IMR-90 (cell line): ENCODE data around the gene PTGS2. TPM values are rescaled to one million over a fixed set of nuclear protein-coding genes. Genes with fewer than 3 reads are reported as not detected.

ENCODE experiments used
- ATAC-seq: fragments of 200-7000 bp; cut with Tn5 transposase; 2 replicates; pipeline ENCODE4 v1.9.1; 2020; ENCODE audit warnings: low read depth, mild to moderate bottlenecking, moderate library complexity
- BruUV-seq: library from RNA; stranded (reverse); fragments of 400-500 nt; replicated peaks from 2 replicates; lab custom pipeline; 2021; lab: Mats Ljungman, UMichigan
- CTCF ChIA-PET: fragments of 300-600 bp; formaldehyde crosslinking; extraction: SDS; loops from one replicate; lab custom pipeline; 2021; ENCODE audit warnings: antibody characterized with exemption; lab: Yijun Ruan, JAX
- POLR2A ChIA-PET: fragments of 300-600 bp; sonication (Branson Sonifier 250); formaldehyde crosslinking; loops from one replicate; lab custom pipeline; 2022; ENCODE audit warnings: antibody characterized with exemption; ENCODE audit not compliant: unreplicated experiment; lab: Charles Lee
- DNase-seq: peaks from one replicate; pipeline ENCODE4 v3.0.0; 2013
- H2AFZ ChIP-seq: replicated peaks from 2 replicates; pipeline ENCODE3; 2013; ENCODE audit warnings: low read length, mild to moderate bottlenecking; ENCODE audit not compliant: poor library complexity
- H2AK5ac ChIP-seq: 2 replicates; pipeline ENCODE4 v1.6.1; 2013; ENCODE audit warnings: low read depth, low read length, inconsistent platforms
- H2AK9ac ChIP-seq: replicated peaks from 2 replicates; pipeline ENCODE3; 2013; ENCODE audit warnings: mild to moderate bottlenecking, low read depth, low read length, moderate library complexity; ENCODE audit not compliant: poor library complexity
- H2BK120ac ChIP-seq: 2 replicates; pipeline ENCODE4 v1.6.1; 2013; ENCODE audit warnings: low read depth, low read length, inconsistent platforms
- H2BK15ac ChIP-seq: 3 replicates; pipeline ENCODE4 v1.6.1; 2013; ENCODE audit warnings: low read depth, low read length, inconsistent platforms
- H2BK20ac ChIP-seq: 2 replicates; pipeline ENCODE4 v1.6.1; 2013; ENCODE audit warnings: low read depth, mild to moderate bottlenecking, inconsistent platforms, low read length, moderate library complexity
- H2BK5ac ChIP-seq: 2 replicates; pipeline ENCODE4 v1.6.1; 2013; ENCODE audit warnings: mild to moderate bottlenecking, low read depth, low read length, inconsistent platforms; ENCODE audit not compliant: poor library complexity, severe bottlenecking
- H3K14ac ChIP-seq: replicated peaks from 2 replicates; pipeline ENCODE4 v1.6.1; 2013; ENCODE audit warnings: low read depth, low read length, inconsistent platforms
- H3K18ac ChIP-seq: 2 replicates; pipeline ENCODE4 v1.6.1; 2013; ENCODE audit warnings: low read depth, low read length, control low read depth
- H3K23ac ChIP-seq: 2 replicates; pipeline ENCODE4 v1.6.1; 2013; ENCODE audit warnings: low read depth, low read length, inconsistent platforms
- H3K27ac ChIP-seq: 2 replicates; pipeline ENCODE4 v1.5.1; 2013; ENCODE audit warnings: mild to moderate bottlenecking, control low read depth, low read length; ENCODE audit not compliant: insufficient read depth
- H3K27me3 ChIP-seq: 2 replicates; pipeline ENCODE4 v1.6.1; 2013; ENCODE audit warnings: low read length; ENCODE audit not compliant: control insufficient read depth, insufficient read depth
- H3K36me3 ChIP-seq: 2 replicates; pipeline ENCODE4 v1.6.1; 2013; ENCODE audit warnings: low read length, mixed read lengths; ENCODE audit not compliant: control insufficient read depth, insufficient read depth
- H3K4ac ChIP-seq: 2 replicates; pipeline ENCODE4 v1.6.1; 2013; ENCODE audit warnings: low read depth, low read length, inconsistent platforms
- H3K4me1 ChIP-seq: 2 replicates; pipeline ENCODE4 v1.6.1; 2013; ENCODE audit warnings: low read length, mixed read lengths; ENCODE audit not compliant: control insufficient read depth, insufficient read depth
- H3K4me2 ChIP-seq: 2 replicates; pipeline ENCODE4 v1.6.1; 2013; ENCODE audit warnings: low read depth, mild to moderate bottlenecking, control low read depth, low read length, moderate library complexity
- H3K4me3 ChIP-seq: 2 replicates; pipeline ENCODE4 v1.5.1; 2013; ENCODE audit warnings: low read depth, mild to moderate bottlenecking, control low read depth, low read length, moderate library complexity; ENCODE audit not compliant: insufficient read depth
- H3K56ac ChIP-seq: 2 replicates; pipeline ENCODE4 v1.6.1; 2013; ENCODE audit warnings: low read length, inconsistent platforms; ENCODE audit not compliant: insufficient read depth; ENCODE audit errors: extremely low read depth
- H3K79me1 ChIP-seq, 2 experiments: 2 replicates each; pipeline ENCODE4 v1.6.1; 2013; ENCODE audit warnings: low read length in 2 of 2, inconsistent platforms in 1 of 2, low read depth in 1 of 2
- H3K9ac ChIP-seq: 2 replicates; pipeline ENCODE4 v1.6.1; 2013; ENCODE audit warnings: low read depth, low read length, control low read depth
- H3K9me1 ChIP-seq: 2 replicates; pipeline ENCODE4 v1.6.1; 2013; ENCODE audit warnings: low read length, inconsistent platforms; ENCODE audit not compliant: insufficient read depth
- H3K9me3 ChIP-seq: 2 replicates; pipeline ENCODE4 v1.6.1; 2013; ENCODE audit warnings: low read length; ENCODE audit not compliant: control insufficient read depth, insufficient read depth
- H4K20me1 ChIP-seq: 2 replicates; pipeline ENCODE4 v1.6.1; 2013; ENCODE audit warnings: low read length, inconsistent platforms; ENCODE audit not compliant: insufficient read depth
- H4K5ac ChIP-seq: 2 replicates; pipeline ENCODE4 v1.6.1; 2013; ENCODE audit warnings: mild to moderate bottlenecking, low read depth, low read length, control low read depth
- H4K8ac ChIP-seq, 2 experiments: 2 replicates each; pipeline ENCODE4 v1.6.1; 2013; ENCODE audit warnings: low read depth in 2 of 2, low read length in 2 of 2, control low read depth in 1 of 2, inconsistent platforms in 1 of 2
- H4K91ac ChIP-seq: 2 replicates; pipeline ENCODE4 v1.6.1; 2013; ENCODE audit warnings: low read depth, low read length, inconsistent platforms; ENCODE audit not compliant: insufficient read depth
- BHLHE40 ChIP-seq: fragments of 150-350 bp; IDR thresholded peaks from 2 replicates; pipeline ENCODE4 v1.6.1; 2016; ENCODE audit warnings: mild to moderate bottlenecking, low read depth, low read length
- CEBPB ChIP-seq: IDR thresholded peaks from 2 replicates; pipeline ENCODE4 v1.6.1; 2012; ENCODE audit warnings: low read depth, low read length, improper control_type of control experiment
- CHD1 ChIP-seq: IDR thresholded peaks from 2 replicates; pipeline ENCODE4 v1.6.1; 2012; ENCODE audit warnings: low read depth, low read length, improper control_type of control experiment
- FOS ChIP-seq: fragments of 150-350 bp; IDR thresholded peaks from 2 replicates; pipeline ENCODE4 v1.6.1; 2016; ENCODE audit warnings: low read depth, low read length
- MAFK ChIP-seq: IDR thresholded peaks from 2 replicates; pipeline ENCODE4 v1.6.1; 2012; ENCODE audit warnings: low read depth, low read length, improper control_type of control experiment
- MAZ ChIP-seq: IDR thresholded peaks from 2 replicates; pipeline ENCODE4 v1.6.1; 2012; ENCODE audit warnings: low read depth, mild to moderate bottlenecking, low read length, improper control_type of control experiment, moderate library complexity, borderline replicate concordance
- MXI1 ChIP-seq: IDR thresholded peaks from 2 replicates; pipeline ENCODE4 v1.6.1; 2012; ENCODE audit warnings: low read depth, mild to moderate bottlenecking, low read length, moderate library complexity, borderline replicate concordance
- NFE2L2 ChIP-seq: fragments of 150-350 bp; IDR thresholded peaks from 2 replicates; pipeline ENCODE4 v1.6.1; 2016; ENCODE audit warnings: low read depth, mild to moderate bottlenecking, low read length
- POLR2A ChIP-seq: IDR thresholded peaks from 2 replicates; pipeline ENCODE4 v1.6.1; 2012; ENCODE audit warnings: mild to moderate bottlenecking, low read depth, low read length
- RAD21 ChIP-seq: IDR thresholded peaks from 2 replicates; pipeline ENCODE4 v1.6.1; 2012; ENCODE audit warnings: low read length, improper control_type of control experiment
- RCOR1 ChIP-seq: IDR thresholded peaks from 2 replicates; pipeline ENCODE4 v1.6.1; 2012; ENCODE audit warnings: mild to moderate bottlenecking, low read length, improper control_type of control experiment; ENCODE audit not compliant: insufficient replicate concordance
- RFX5 ChIP-seq: IDR thresholded peaks from 2 replicates; pipeline ENCODE4 v1.8.0; 2012; ENCODE audit warnings: low read depth, mild to moderate bottlenecking, low read length, moderate library complexity
- SMC3 ChIP-seq: fragments of 150-350 bp; IDR thresholded peaks from 2 replicates; pipeline ENCODE4 v1.6.1; 2016; ENCODE audit warnings: low read depth, mild to moderate bottlenecking, antibody characterized with exemption, low read length, moderate library complexity
- WGBS, 2 experiments: methylation state at CpG; one replicate each; pipeline versions ENCODE4 v1.1.5 to v1.1.7; 2013; ENCODE audit warnings: missing lambda C conversion rate in 2 of 2; ENCODE audit not compliant: insufficient read length in 1 of 2; ENCODE audit errors: extremely low coverage in 2 of 2; 5-methylcytosine and 5-hydroxymethylcytosine counted together
- dilution Hi-C: fragments of 300-500 bp; cut with HindIII; formaldehyde crosslinking; loops from one replicate; pipeline ENCODE4 v1.14.3; 2018; ENCODE audit warnings: low sequenced_read_pairs; ENCODE audit not compliant: unreplicated experiment
- in situ Hi-C: fragments of 300-500 bp; cut with MboI; formaldehyde crosslinking; loops from 3 replicates; pipeline ENCODE4 v1.14.3; 2019; ENCODE audit warnings: low sequenced_read_pairs, inconsistent platforms, mixed read lengths
- intact Hi-C: fragments of 100-400 bp; cut with micrococcal nuclease; formaldehyde crosslinking; loops from 2 replicates; pipeline ENCODE4 v1.10.0; 2022
- polyA plus RNA-seq, 3 experiments: library from polyadenylated mRNA; depleted of rRNA; stranded (reverse); fragments of >200 nt; gene quantifications; 2 replicates each; pipeline ENCODE4 v1.2.3, GENCODE V29; 2012; ENCODE audit warnings: low replicate concordance in 1 of 3
- total RNA-seq: library from RNA; depleted of rRNA; stranded (reverse); fragments of >200 nt; gene quantifications from 2 replicates; pipeline ENCODE4 v1.2.3, GENCODE V29; 2012
- TF ChIP-seq, protein P1 (sequence below): fragments of 150-350 bp; IDR thresholded peaks from 2 replicates; pipeline ENCODE4 v1.6.1; 2017; ENCODE audit warnings: mild to moderate bottlenecking, antibody characterized with exemption, low read length, low read depth
- TF ChIP-seq, protein P2 (sequence below): conservative IDR thresholded peaks from 2 replicates; pipeline ENCODE4 v1.5.1; 2012; ENCODE audit warnings: mild to moderate bottlenecking, low read depth, low read length, improper control_type of control experiment
- TF ChIP-seq, protein P3 (sequence below): fragments of 150-350 bp; IDR thresholded peaks from 2 replicates; pipeline ENCODE4 v1.6.1; 2016; ENCODE audit warnings: low read depth, mild to moderate bottlenecking, low read length, moderate library complexity, borderline replicate concordance

PTGS2 gene
- total and polyA plus RNA-seq, 2 of the 4 experiments (the other 2 are of a cell fraction), result 3.4 to 4.8 TPM

DNA sequence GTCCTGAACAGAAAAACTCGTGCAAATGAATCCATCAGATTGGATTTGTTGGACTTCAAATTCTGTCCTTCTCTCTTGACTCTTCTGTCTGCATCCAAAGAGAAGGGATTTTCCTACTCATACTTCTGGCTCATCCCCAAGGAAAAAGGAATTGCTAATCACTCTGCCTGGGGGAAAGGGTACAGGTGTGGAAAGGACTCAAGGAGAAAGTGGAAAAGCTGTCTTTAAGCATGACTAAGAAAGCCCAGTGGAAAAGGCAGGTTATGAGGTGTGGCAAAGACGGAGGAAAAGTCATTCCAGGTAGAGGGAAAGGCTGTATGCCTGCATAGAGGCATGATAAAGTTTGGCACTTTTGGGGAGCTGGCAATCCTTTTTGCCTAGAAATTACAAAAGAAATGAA is 43.4 kb downstream of the PTGS2 start:
- Histone ChIP-seq H3K56ac (no peak overlapping the region), H4K8ac (no peak overlapping the region), H3K4me1 (no peaks in the 10 kb centered on the region), H3K36me3 (no peaks in the 10 kb centered on the region), H2AK9ac (no peak overlapping the region), H2BK120ac (no peak overlapping the region), H3K18ac (no peak overlapping the region), H2AFZ (no peak overlapping the region), H2BK15ac (no peak overlapping the region), H3K14ac (no peak overlapping the region), H3K27ac (no peak overlapping the region), H3K23ac (no peak overlapping the region), H3K9ac (no peak overlapping the region), H4K5ac (no peak overlapping the region), H4K20me1 (no peaks in the 10 kb centered on the region), H4K91ac (no peak overlapping the region), H3K4me3 (no peak overlapping the region), H3K27me3 (no peaks in the 10 kb centered on the region), H3K4ac (no peak overlapping the region), H2BK20ac (no peak overlapping the region), H3K4me2 (no peak overlapping the region), H2AK5ac (no peak overlapping the region), H3K9me3 (no peaks in the 10 kb centered on the region), H2BK5ac (no peak overlapping the region), H3K9me1 (no peaks in the 10 kb centered on the region), H3K79me1 (no peaks in the 10 kb centered on the region)
- WGBS, 2 experiments, result 89% methylated on average over 1 of the region's 2 CpGs; no CpG with 5 or more reads in 1 of the 2 experiments
- dilution Hi-C loops (no loop called here), intact Hi-C loops (no loop called here), in situ Hi-C loops (no loop called here)
- ATAC-seq (no peak), DNase-seq (no peak)
- POLR2A ChIA-PET, result no interaction called here
- BruUV-seq, result no TSS peak
- CTCF ChIA-PET, result no interaction called here
- TF ChIP-seq, protein P1, sequence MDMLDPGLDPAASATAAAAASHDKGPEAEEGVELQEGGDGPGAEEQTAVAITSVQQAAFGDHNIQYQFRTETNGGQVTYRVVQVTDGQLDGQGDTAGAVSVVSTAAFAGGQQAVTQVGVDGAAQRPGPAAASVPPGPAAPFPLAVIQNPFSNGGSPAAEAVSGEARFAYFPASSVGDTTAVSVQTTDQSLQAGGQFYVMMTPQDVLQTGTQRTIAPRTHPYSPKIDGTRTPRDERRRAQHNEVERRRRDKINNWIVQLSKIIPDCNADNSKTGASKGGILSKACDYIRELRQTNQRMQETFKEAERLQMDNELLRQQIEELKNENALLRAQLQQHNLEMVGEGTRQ, result no peak
- TF ChIP-seq CHD1, result no peak
- TF ChIP-seq RCOR1, result no peak
- TF ChIP-seq, protein P2, sequence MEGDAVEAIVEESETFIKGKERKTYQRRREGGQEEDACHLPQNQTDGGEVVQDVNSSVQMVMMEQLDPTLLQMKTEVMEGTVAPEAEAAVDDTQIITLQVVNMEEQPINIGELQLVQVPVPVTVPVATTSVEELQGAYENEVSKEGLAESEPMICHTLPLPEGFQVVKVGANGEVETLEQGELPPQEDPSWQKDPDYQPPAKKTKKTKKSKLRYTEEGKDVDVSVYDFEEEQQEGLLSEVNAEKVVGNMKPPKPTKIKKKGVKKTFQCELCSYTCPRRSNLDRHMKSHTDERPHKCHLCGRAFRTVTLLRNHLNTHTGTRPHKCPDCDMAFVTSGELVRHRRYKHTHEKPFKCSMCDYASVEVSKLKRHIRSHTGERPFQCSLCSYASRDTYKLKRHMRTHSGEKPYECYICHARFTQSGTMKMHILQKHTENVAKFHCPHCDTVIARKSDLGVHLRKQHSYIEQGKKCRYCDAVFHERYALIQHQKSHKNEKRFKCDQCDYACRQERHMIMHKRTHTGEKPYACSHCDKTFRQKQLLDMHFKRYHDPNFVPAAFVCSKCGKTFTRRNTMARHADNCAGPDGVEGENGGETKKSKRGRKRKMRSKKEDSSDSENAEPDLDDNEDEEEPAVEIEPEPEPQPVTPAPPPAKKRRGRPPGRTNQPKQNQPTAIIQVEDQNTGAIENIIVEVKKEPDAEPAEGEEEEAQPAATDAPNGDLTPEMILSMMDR, result no peak
- TF ChIP-seq, protein P3, sequence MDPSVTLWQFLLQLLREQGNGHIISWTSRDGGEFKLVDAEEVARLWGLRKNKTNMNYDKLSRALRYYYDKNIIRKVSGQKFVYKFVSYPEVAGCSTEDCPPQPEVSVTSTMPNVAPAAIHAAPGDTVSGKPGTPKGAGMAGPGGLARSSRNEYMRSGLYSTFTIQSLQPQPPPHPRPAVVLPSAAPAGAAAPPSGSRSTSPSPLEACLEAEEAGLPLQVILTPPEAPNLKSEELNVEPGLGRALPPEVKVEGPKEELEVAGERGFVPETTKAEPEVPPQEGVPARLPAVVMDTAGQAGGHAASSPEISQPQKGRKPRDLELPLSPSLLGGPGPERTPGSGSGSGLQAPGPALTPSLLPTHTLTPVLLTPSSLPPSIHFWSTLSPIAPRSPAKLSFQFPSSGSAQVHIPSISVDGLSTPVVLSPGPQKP, result no peak
- no peak for TF ChIP-seq RAD21
- TF ChIP-seq CEBPB, result no peak
- TF ChIP-seq BHLHE40, result no peak
- TF ChIP-seq NFE2L2, result no peak
- TF ChIP-seq RFX5, result no peak
- TF ChIP-seq MAZ, result no peak
- no peak for TF ChIP-seq SMC3
- no peak for TF ChIP-seq MAFK
- TF ChIP-seq MXI1, result no peak
- TF ChIP-seq POLR2A, result no peak
- no peak for TF ChIP-seq FOS
